Nephron (organoid): ENCODE results near the gene SMAD6.

Experiments used
- H3K27ac Mint-ChIP-seq, 3 experiments: 2 replicates each; pipeline ENCODE4 v1.8.0; 2020; ENCODE audit warnings: mixed read lengths in 3 of 3, mild to moderate bottlenecking in 2 of 3, moderate library complexity in 1 of 3
- H3K27me3 Mint-ChIP-seq: 2 replicates; pipeline ENCODE4 v1.8.0; 2021; ENCODE audit warnings: low read depth, mild to moderate bottlenecking, moderate library complexity, mixed read lengths
- H3K36me3 Mint-ChIP-seq: 2 replicates; pipeline ENCODE4 v1.8.0; 2020; ENCODE audit warnings: low read depth, mixed read lengths
- H3K4me1 Mint-ChIP-seq: 2 replicates; pipeline ENCODE4 v1.8.0; 2020; ENCODE audit warnings: mixed read lengths
- H3K4me3 Mint-ChIP-seq, 3 experiments: 2 replicates each; pipeline ENCODE4 v1.8.0; 2020; ENCODE audit warnings: mild to moderate bottlenecking in 3 of 3, mixed read lengths in 3 of 3, moderate library complexity in 2 of 3
- H3K9me3 Mint-ChIP-seq: 2 replicates; pipeline ENCODE4 v1.8.0; 2020; ENCODE audit warnings: mixed read lengths
- TF ChIP-seq, protein P1 (sequence below), 3 experiments: fragments of 200-600 bp; sonication (generic); IDR thresholded peaks; one replicate each; pipeline ENCODE4 v1.5.0; 2021; ENCODE audit warnings: antibody characterized with exemption in 3 of 3; ENCODE audit not compliant: unreplicated experiment in 3 of 3

The SMAD6 gene

DNA sequence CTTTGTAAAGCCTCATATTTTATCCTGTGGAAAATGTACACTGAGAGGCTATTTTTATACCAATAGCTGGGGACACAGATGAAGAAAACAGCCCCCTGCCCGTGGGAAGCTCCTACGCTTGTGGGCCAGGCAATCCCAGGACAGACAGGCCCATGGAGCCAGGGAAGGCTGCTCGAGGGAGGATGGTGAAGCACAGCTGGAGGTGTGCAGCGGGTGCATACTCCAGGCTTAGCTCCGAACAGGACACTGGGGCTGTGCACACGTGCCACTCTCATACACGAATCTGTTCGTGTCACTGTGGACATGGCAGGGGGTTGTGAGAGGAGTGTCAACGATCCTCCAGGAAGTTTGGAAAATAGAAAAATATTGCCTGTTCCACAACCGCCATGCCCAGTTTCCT lies 36.1 kb downstream of the SMAD6 start:
- TF ChIP-seq, protein P1, sequence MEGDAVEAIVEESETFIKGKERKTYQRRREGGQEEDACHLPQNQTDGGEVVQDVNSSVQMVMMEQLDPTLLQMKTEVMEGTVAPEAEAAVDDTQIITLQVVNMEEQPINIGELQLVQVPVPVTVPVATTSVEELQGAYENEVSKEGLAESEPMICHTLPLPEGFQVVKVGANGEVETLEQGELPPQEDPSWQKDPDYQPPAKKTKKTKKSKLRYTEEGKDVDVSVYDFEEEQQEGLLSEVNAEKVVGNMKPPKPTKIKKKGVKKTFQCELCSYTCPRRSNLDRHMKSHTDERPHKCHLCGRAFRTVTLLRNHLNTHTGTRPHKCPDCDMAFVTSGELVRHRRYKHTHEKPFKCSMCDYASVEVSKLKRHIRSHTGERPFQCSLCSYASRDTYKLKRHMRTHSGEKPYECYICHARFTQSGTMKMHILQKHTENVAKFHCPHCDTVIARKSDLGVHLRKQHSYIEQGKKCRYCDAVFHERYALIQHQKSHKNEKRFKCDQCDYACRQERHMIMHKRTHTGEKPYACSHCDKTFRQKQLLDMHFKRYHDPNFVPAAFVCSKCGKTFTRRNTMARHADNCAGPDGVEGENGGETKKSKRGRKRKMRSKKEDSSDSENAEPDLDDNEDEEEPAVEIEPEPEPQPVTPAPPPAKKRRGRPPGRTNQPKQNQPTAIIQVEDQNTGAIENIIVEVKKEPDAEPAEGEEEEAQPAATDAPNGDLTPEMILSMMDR (IDR thresholded peaks at IDR 0.05; ENCODE audit: unreplicated experiment in 3 of 3) = no peak
- no peaks in the 10 kb centered on the region for H3K27me3 Mint-ChIP-seq
- H3K27ac Mint-ChIP-seq = peak overlapping the region; percentile 25 to 74 (median 39)
- no peak overlapping the region for H3K4me3 Mint-ChIP-seq
- H3K4me1 Mint-ChIP-seq = peaks cover 59% of the 10 kb centered on the region
- peaks cover 9% of the 10 kb centered on the region for H3K36me3 Mint-ChIP-seq
- H3K9me3 Mint-ChIP-seq = no peaks in the 10 kb centered on the region

DNA sequence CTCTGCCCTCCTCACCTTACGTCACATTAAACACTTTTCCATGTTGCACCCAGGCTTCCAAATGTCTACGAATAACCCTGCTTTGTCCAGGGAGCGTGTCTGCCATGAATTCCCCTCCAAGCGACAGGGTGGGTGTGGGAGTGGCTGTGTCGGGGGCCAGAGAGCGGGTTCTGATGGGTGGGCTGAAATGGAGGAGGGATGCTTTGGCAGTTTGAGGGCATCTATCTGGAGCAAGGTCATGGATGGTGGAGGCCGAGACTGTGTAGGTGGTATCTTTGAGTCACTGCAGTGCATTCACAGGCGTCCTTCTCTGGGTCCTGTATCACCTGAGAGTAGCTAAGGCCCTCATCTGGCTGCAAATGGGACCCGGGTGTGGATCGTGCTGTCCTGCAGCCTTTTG lies 36.6 kb downstream of the SMAD6 start:
- H3K4me3 Mint-ChIP-seq = no peak overlapping the region
- H3K27me3 Mint-ChIP-seq = no peaks in the 10 kb centered on the region
- peaks cover 55% of the 10 kb centered on the region for H3K4me1 Mint-ChIP-seq
- no peaks in the 10 kb centered on the region for H3K9me3 Mint-ChIP-seq
- H3K36me3 Mint-ChIP-seq = peaks cover 9% of the 10 kb centered on the region
- TF ChIP-seq, protein P1 (IDR thresholded peaks at IDR 0.05; ENCODE audit: unreplicated experiment in 3 of 3) = no peak
- H3K27ac Mint-ChIP-seq = peak overlapping the region; percentile 25 to 74 (median 39)

DNA sequence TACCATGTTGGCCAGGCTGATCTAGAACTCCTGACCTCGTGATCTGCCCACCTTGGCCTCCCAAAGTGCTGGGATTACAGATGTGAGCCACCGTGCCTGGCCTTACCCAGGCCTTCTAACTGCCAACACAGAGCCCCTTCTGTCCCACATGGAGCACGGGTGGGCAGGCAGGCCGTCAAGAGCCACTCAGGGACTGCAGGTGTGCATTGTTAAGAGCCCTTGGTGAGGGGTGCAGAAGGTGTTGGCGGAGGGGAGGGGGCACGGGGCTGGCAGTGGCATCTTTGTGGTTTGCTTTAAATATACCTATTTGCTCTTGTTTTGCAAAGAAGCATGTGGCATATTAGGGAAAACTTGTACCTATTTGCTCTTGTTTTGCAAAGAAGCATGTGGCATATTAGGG lies 37.3 kb downstream of the SMAD6 start:
- Mint-ChIP-seq H3K9me3 (no peaks in the 10 kb centered on the region), H3K27me3 (no peaks in the 10 kb centered on the region), H3K36me3 (peaks cover 6% of the 10 kb centered on the region), H3K4me3 (no peak overlapping the region), H3K4me1 (peaks cover 54% of the 10 kb centered on the region), H3K27ac (peak overlapping the region in 1 of 3 experiments; percentile 85)
- TF ChIP-seq, protein P1 (IDR thresholded peaks at IDR 0.05; ENCODE audit: unreplicated experiment in 3 of 3) = no peak

DNA sequence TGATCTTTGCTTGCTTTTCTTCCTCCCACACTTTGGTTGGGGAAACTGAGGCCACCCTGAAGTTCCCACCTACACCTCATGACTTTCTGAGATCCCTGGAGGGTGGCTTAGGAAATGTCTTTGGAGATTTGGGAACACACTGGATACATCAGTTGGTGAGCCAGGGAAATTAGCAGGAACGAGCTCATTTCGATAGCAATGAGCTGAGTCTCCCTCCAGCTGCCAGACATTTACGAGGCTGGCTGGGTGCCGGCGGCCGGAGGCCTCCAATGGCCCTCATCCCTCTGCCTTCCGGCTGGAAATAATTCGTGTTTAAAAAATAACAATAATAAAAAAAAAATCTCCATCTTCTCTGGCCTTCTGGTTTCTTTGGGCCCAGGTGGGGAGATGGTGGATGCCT lies 38.8 kb downstream of the SMAD6 start:
- Mint-ChIP-seq H3K4me3 (no peak overlapping the region), H3K9me3 (no peaks in the 10 kb centered on the region), H3K27ac (peak overlapping the region; percentile 46 to 85 (median 85)), H3K27me3 (no peaks in the 10 kb centered on the region), H3K4me1 (peaks cover 51% of the 10 kb centered on the region), H3K36me3 (peaks cover 3% of the 10 kb centered on the region)
- TF ChIP-seq, protein P1 (IDR thresholded peaks at IDR 0.05; ENCODE audit: unreplicated experiment in 3 of 3) = no peak

DNA sequence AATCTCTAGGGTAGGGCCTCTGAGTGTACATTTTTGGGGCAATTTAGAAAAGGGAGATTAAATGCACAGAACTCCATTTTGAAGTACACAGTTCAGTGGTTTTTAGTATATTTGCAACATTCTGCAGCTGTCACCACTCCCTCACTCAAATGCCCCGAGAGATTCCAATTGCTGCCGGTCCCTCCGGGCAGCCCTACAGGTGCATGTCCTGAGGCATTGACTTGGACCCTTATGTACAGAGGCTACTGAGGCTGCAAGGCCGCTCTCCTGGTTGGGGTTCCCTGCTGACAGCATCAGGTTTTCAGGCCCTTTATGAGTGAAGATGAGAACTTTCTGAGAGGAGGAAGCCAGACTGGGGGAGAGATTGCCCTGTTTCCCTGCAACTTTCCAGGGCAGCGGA lies 39.6 kb downstream of the SMAD6 start:
- peaks cover 3% of the 10 kb centered on the region for H3K36me3 Mint-ChIP-seq
- TF ChIP-seq, protein P1 (IDR thresholded peaks at IDR 0.05; ENCODE audit: unreplicated experiment in 3 of 3) = no peak
- H3K27me3 Mint-ChIP-seq = no peaks in the 10 kb centered on the region
- H3K9me3 Mint-ChIP-seq = no peaks in the 10 kb centered on the region
- peaks cover 56% of the 10 kb centered on the region for H3K4me1 Mint-ChIP-seq
- no peak overlapping the region for H3K4me3 Mint-ChIP-seq
- H3K27ac Mint-ChIP-seq = peak overlapping the region; percentile 22 to 37 (median 27)

DNA sequence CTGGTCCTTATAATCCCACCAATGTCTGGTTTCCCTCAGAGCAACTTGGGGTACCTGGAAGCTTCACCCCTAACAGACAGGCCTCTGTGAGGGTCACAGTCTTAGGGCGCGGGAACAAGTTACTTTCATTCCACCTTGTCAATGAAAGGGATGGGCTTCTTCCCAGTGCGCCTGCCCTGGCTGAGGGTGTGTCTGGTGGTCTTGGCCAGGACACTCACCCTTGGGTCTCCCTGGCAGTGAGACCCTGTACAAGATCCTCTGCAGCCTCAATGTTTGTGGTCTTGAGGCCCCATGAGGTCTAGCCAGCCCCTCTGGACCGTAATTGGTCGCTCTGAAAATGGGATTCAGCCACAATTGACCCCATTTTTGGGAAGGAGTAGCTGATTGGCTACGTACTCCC lies 40.2 kb downstream of the SMAD6 start:
- peak overlapping the region; percentile 22 to 37 (median 27) for H3K27ac Mint-ChIP-seq
- H3K36me3 Mint-ChIP-seq = peaks cover 3% of the 10 kb centered on the region
- TF ChIP-seq, protein P1 (IDR thresholded peaks at IDR 0.05; ENCODE audit: unreplicated experiment in 3 of 3) = no peak
- no peak overlapping the region for H3K4me3 Mint-ChIP-seq
- peaks cover 62% of the 10 kb centered on the region for H3K4me1 Mint-ChIP-seq
- H3K9me3 Mint-ChIP-seq = no peaks in the 10 kb centered on the region
- H3K27me3 Mint-ChIP-seq = no peaks in the 10 kb centered on the region
